SK-N-SH (cell line): Measurements from ENCODE around the gene G3BP2. TPM values are rescaled to one million over a fixed set of nuclear protein-coding genes. Genes with fewer than 3 reads are reported as not detected.
"Not testable (repeated sequence)": the region's sequence is repeated elsewhere in the genome, so short reads cannot be mapped to it uniquely, and the experiment has no call there.

Source experiments
- CTCF ChIA-PET: fragments of 300-600, 350-600 bp; formaldehyde crosslinking; extraction: SDS; loops from one replicate; lab custom pipeline; 2021; lab: Yijun Ruan, JAX
- POLR2A ChIA-PET: fragments of 350-600 bp; sonication (Branson Sonifier 250); formaldehyde crosslinking; extraction: SDS; loops from one replicate; lab custom pipeline; 2020; ENCODE audit warnings: antibody characterized with exemption, inconsistent platforms; lab: Yijun Ruan, JAX
- DNase-seq: peaks from one replicate; pipeline ENCODE4 v3.0.0; 2012
- H2AFZ ChIP-seq: fragments of 200-600 bp; sonication (generic); 2 replicates; pipeline ENCODE4 v1.8.1; 2016; ENCODE audit warnings: antibody characterized with exemption, mild to moderate bottlenecking, low read depth
- H3F3A ChIP-seq: fragments of 200-600 bp; sonication (generic); replicated peaks from 2 replicates; pipeline ENCODE3; 2016; ENCODE audit warnings: antibody characterized with exemption, mild to moderate bottlenecking; ENCODE audit not compliant: insufficient read depth
- H3K27ac ChIP-seq, 2 experiments: fragments of 200-500 bp in 1 of 2; fragments of 200-600 bp in 1 of 2; sonication (Bioruptor generic) in 1 of 2; sonication (generic), shearing (Covaris generic) in 1 of 2; 2 replicates each; pipeline versions ENCODE4 v1.5.1 to v1.6.1; 2014 to 2016; ENCODE audit warnings: low read depth in 2 of 2, inconsistent platforms in 1 of 2, low read length in 1 of 2, mild to moderate bottlenecking in 1 of 2, mixed read lengths in 1 of 2
- H3K27me3 ChIP-seq: fragments of 200-600 bp; sonication (generic), shearing (Covaris generic); 2 replicates; pipeline ENCODE4 v1.6.1; 2016; ENCODE audit warnings: mixed run types; ENCODE audit not compliant: insufficient read depth
- H3K36me3 ChIP-seq, 2 experiments: fragments of 200-500 bp in 1 of 2; fragments of 200-600 bp in 1 of 2; sonication (Bioruptor generic) in 1 of 2; sonication (generic) in 1 of 2; replicated peaks in 1 of 2; 2 replicates each; pipeline versions ENCODE3 to v1.5.1; 2014 to 2016; ENCODE audit warnings: low read length in 1 of 2, mild to moderate bottlenecking in 1 of 2; ENCODE audit not compliant: insufficient read depth in 2 of 2, control insufficient read depth in 1 of 2
- H3K4me1 ChIP-seq, 2 experiments: fragments of 200-500 bp in 1 of 2; fragments of 200-600 bp in 1 of 2; sonication (Bioruptor generic) in 1 of 2; sonication (generic), shearing (Covaris generic) in 1 of 2; 2 replicates each; pipeline versions ENCODE4 v1.5.1 to v1.6.1; 2014 to 2016; ENCODE audit warnings: low read depth in 1 of 2, low read length in 1 of 2, mixed run types in 1 of 2; ENCODE audit not compliant: insufficient read depth in 2 of 2, control insufficient read depth in 1 of 2
- H3K4me2 ChIP-seq: fragments of 200-600 bp; sonication (generic), shearing (Covaris generic); 2 replicates; pipeline ENCODE4 v1.6.1; 2017; ENCODE audit warnings: mixed run types
- H3K4me3 ChIP-seq, 2 experiments: fragments of 200-500 bp in 1 of 2; fragments of 200-600 bp in 1 of 2; sonication (Bioruptor generic) in 1 of 2; sonication (generic), shearing (Covaris generic) in 1 of 2; 2 replicates each; pipeline versions ENCODE4 v1.5.1 to v1.8.1; 2014 to 2016; ENCODE audit warnings: low read depth in 2 of 2, inconsistent platforms in 1 of 2, low read length in 1 of 2, mild to moderate bottlenecking in 1 of 2, mixed read lengths in 1 of 2, moderate library complexity in 1 of 2
- H3K79me2 ChIP-seq: fragments of 200-600 bp; sonication (generic); 2 replicates; pipeline ENCODE4 v1.8.1; 2017; ENCODE audit warnings: mild to moderate bottlenecking; ENCODE audit not compliant: insufficient read depth
- H3K9ac ChIP-seq: fragments of 200-600 bp; sonication (generic); 2 replicates; pipeline ENCODE4 v1.6.1; 2017; ENCODE audit warnings: mixed run types
- H3K9me2 ChIP-seq: fragments of 200-600 bp; sonication (generic); 2 replicates; pipeline ENCODE4 v1.6.1; 2017; ENCODE audit warnings: mixed run types
- H3K9me3 ChIP-seq: fragments of 200-600 bp; sonication (generic); 2 replicates; pipeline ENCODE4 v1.6.1; 2017; ENCODE audit warnings: mixed run types, mild to moderate bottlenecking, moderate library complexity
- H4K20me1 ChIP-seq: fragments of 200-600 bp; sonication (generic); 2 replicates; pipeline ENCODE4 v1.6.1; 2017; ENCODE audit warnings: mild to moderate bottlenecking, mixed run types; ENCODE audit not compliant: insufficient read depth
- JUND ChIP-seq: IDR thresholded peaks from 2 replicates; pipeline ENCODE4 v1.4.0; 2012
- MXI1 ChIP-seq: IDR thresholded peaks from 2 replicates; pipeline ENCODE4 v1.6.1; 2012; ENCODE audit warnings: mild to moderate bottlenecking, low read depth, low read length, improper control_type of control experiment
- RAD21 ChIP-seq: IDR thresholded peaks from 2 replicates; pipeline ENCODE4 v1.6.1; 2012; ENCODE audit warnings: mild to moderate bottlenecking, low read length
- RXRA ChIP-seq: IDR thresholded peaks from 2 replicates; pipeline ENCODE4 v1.4.0; 2012; ENCODE audit warnings: low read depth, mild to moderate bottlenecking, borderline replicate concordance
- SMC3 ChIP-seq: IDR thresholded peaks from 2 replicates; pipeline ENCODE4 v1.6.1; 2012; ENCODE audit warnings: low read depth, low read length, improper control_type of control experiment
- TAF1 ChIP-seq: IDR thresholded peaks from 2 replicates; pipeline ENCODE4 v1.6.1; 2012; ENCODE audit warnings: low read depth, mild to moderate bottlenecking, low read length, moderate library complexity, borderline replicate concordance
- TCF12 ChIP-seq: IDR thresholded peaks from 2 replicates; pipeline ENCODE4 v1.4.0; 2012
- USF1 ChIP-seq: IDR thresholded peaks from 2 replicates; pipeline ENCODE4 v1.4.0; 2012; ENCODE audit warnings: low read depth, borderline replicate concordance
- WGBS: methylation state at CpG from one replicate; pipeline ENCODE4 v1.1.6; 2017; ENCODE audit warnings: low lambda C conversion rate; 5-methylcytosine and 5-hydroxymethylcytosine counted together
- polyA plus RNA-seq, 3 experiments: library from polyadenylated mRNA; depleted of rRNA; stranded (reverse); fragments of >200 nt; gene quantifications; 2 replicates each; pipeline ENCODE4 v1.2.3, GENCODE V29; 2012

G3BP2 gene
- polyA plus RNA-seq, 1 of the 3 experiments (the other 2 are of a cell fraction) = 35.9 TPM

- Histone ChIP-seq H3K9me3 (no peaks in the 10 kb centered on the region), H3K4me2 (no peak overlapping the region), H3K79me2 (peaks cover 95% of the 10 kb centered on the region), H4K20me1 (peaks cover 83% of the 10 kb centered on the region), H3F3A (peaks cover 7% of the 10 kb centered on the region), H3K27ac (no peak overlapping the region), H3K4me1 (peaks cover 0 to 5% of the 10 kb centered on the region in 2 experiments; a peak in 2 of 4 replicates), H3K36me3 (no peaks in the 10 kb centered on the region), H2AFZ (no peak overlapping the region), H3K4me3 (no peak overlapping the region), H3K9ac (no peak overlapping the region), H3K27me3 (no peaks in the 10 kb centered on the region), H3K9me2 (no peaks in the 10 kb centered on the region)
- ChIA-PET CTCF (interaction anchor here (0.8 to 6.3 kb wide), 2 partner anchors 9 to 55 kb away, joined by 3 to 45 read pairs; partner anchors contain the start of gene USO1), POLR2A (no interaction called here)
- TF ChIP-seq RXRA (no peak), JUND (no peak), TAF1 (no peak), SMC3 (no peak), MXI1 (no peak), RAD21 (no peak), USF1 (no peak)
- DNase-seq = no peak
Observed at GRCh38 chr4:75668596-75668995, 4.6 kb downstream of the G3BP2 start.

GRCh38 chr4:75667636-75668035 is 5.6 kb downstream of the G3BP2 start:
- H2AFZ ChIP-seq, POLR2A ChIA-PET, H3K27ac ChIP-seq, H3K4me1 ChIP-seq, H3F3A ChIP-seq, H3K9ac ChIP-seq, DNase-seq, H3K27me3 ChIP-seq, H3K4me3 ChIP-seq, H3K36me3 ChIP-seq, H3K4me2 ChIP-seq, H3K9me3 ChIP-seq, H3K9me2 ChIP-seq: not testable (repeated sequence)
- 88% methylated on average over 7 of the region's 7 CpGs for WGBS
- CTCF ChIA-PET = interaction anchor here (6.3 kb wide), 1 partner anchor 56 kb away, joined by 45 read pairs; the partner anchor contains the start of gene USO1
- Histone ChIP-seq H3K79me2 (peaks cover 99% of the 10 kb centered on the region), H4K20me1 (peaks cover 93% of the 10 kb centered on the region)

DNA sequence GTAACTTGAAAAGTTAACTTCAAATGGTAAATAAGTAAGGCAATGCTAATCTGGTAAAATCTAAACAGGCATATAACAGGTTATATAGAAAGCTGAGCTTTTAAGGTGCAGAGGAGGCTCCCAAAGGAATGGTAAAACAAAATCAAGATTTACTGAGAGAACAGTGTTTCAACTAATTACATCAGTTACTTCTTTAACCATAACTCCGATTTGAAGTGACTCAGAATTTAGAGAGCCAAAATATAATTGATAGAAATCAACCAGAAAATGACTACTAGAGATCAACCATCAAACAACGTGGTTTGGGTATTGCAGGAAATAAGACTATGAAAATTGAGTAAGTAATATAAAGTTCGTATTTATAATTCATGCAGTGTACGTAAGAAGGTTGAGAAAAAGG is 6.9 kb downstream of the G3BP2 start:
- Histone ChIP-seq H3K4me1 (peaks cover 0 to 5% of the 10 kb centered on the region in 2 experiments; a peak in 2 of 4 replicates), H3K9me2 (no peaks in the 10 kb centered on the region), H3K4me3 (no peak overlapping the region), H3K27me3 (no peaks in the 10 kb centered on the region), H3K27ac (no peak overlapping the region)
- no peak for TF ChIP-seq TCF12
- TF ChIP-seq, all 33 proteins: peak for 0
- WGBS = 80% methylated on average over 4 of the region's 4 CpGs
- H3K79me2 ChIP-seq = peaks cover 99% of the 10 kb centered on the region
- H3F3A ChIP-seq = peaks cover 13% of the 10 kb centered on the region
- ChIA-PET POLR2A (no interaction called here), CTCF (interaction anchor here (1.2 kb wide), 1 partner anchor 57 kb away, joined by 3 read pairs; no protein-coding TSS in a partner anchor)
- H3K9me3 ChIP-seq = no peaks in the 10 kb centered on the region
- peaks cover 3% of the 10 kb centered on the region in 2 experiments for H3K36me3 ChIP-seq
- no peak overlapping the region for H2AFZ ChIP-seq
- H3K9ac ChIP-seq = no peak overlapping the region
- H4K20me1 ChIP-seq = peaks cover 92% of the 10 kb centered on the region
- no peak overlapping the region for H3K4me2 ChIP-seq
- DNase-seq = no peak

GRCh38 chr4:75664604-75665003 is 8.6 kb downstream of the G3BP2 start:
- peaks cover 13% of the 10 kb centered on the region for H3F3A ChIP-seq
- POLR2A ChIA-PET, H3K4me2 ChIP-seq, H3K9me2 ChIP-seq, DNase-seq, H3K4me3 ChIP-seq, H3K9me3 ChIP-seq, H2AFZ ChIP-seq, H3K27me3 ChIP-seq, H3K4me1 ChIP-seq, H3K9ac ChIP-seq, H3K27ac ChIP-seq: not testable (repeated sequence)
- peaks cover 82% of the 10 kb centered on the region for H4K20me1 ChIP-seq
- WGBS = 97% methylated on average over 3 of the region's 3 CpGs
- peaks cover 10 to 11% of the 10 kb centered on the region in 2 experiments for H3K36me3 ChIP-seq
- H3K79me2 ChIP-seq = peaks cover 99% of the 10 kb centered on the region
- CTCF ChIA-PET = interaction anchor here (0.8 to 1.4 kb wide), 2 partner anchors 18 to 19 kb away, joined by 3 read pairs; no protein-coding TSS in a partner anchor
